Upper lobe of left lung (tissue), 4 donors: ENCODE measurements around the gene KIF26B.

Experiments
- POLR2A ChIP-seq, 4 donors: fragments of 450-650 bp; IDR thresholded peaks; one replicate each; pipeline ENCODE4 v1.5.1; 2016 to 2017; ENCODE audit warnings: antibody characterized with exemption in 4 of 4, mild to moderate bottlenecking in 2 of 4
- TF ChIP-seq, protein P1 (sequence below), 6 experiments: fragments of 450-650 bp in 4 of 6; fragments of 200-600 bp in 2 of 6; sonication (generic) in 2 of 6; IDR thresholded peaks; one replicate each; pipeline ENCODE4 v1.5.1; 2016 to 2019; ENCODE audit warnings: antibody characterized with exemption in 6 of 6

GRCh38 chr1:245158913-245159312, 4.1 kb downstream of the KIF26B start:
- TF ChIP-seq, protein P1, sequence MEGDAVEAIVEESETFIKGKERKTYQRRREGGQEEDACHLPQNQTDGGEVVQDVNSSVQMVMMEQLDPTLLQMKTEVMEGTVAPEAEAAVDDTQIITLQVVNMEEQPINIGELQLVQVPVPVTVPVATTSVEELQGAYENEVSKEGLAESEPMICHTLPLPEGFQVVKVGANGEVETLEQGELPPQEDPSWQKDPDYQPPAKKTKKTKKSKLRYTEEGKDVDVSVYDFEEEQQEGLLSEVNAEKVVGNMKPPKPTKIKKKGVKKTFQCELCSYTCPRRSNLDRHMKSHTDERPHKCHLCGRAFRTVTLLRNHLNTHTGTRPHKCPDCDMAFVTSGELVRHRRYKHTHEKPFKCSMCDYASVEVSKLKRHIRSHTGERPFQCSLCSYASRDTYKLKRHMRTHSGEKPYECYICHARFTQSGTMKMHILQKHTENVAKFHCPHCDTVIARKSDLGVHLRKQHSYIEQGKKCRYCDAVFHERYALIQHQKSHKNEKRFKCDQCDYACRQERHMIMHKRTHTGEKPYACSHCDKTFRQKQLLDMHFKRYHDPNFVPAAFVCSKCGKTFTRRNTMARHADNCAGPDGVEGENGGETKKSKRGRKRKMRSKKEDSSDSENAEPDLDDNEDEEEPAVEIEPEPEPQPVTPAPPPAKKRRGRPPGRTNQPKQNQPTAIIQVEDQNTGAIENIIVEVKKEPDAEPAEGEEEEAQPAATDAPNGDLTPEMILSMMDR (IDR thresholded peaks at IDR 0.05): no peak
- no peak for TF ChIP-seq POLR2A (IDR thresholded peaks at IDR 0.05)
